Left ventricle myocardium inferior (tissue), 1 donor: Measurements from ENCODE around the gene ARHGAP5. TPM values are rescaled to one million over a fixed set of nuclear protein-coding genes. Genes with fewer than 3 reads are reported as not detected.

ENCODE experiments used
- DNase-seq: peaks from one replicate; pipeline ENCODE4 v3.0.0-alpha.2; 2020
- H3K27ac ChIP-seq: fragments of 200-600 bp; replicated peaks from 2 replicates; pipeline ENCODE4 v1.8.0; 2021
- H3K27me3 ChIP-seq: fragments of 200-600 bp; 2 replicates; pipeline ENCODE4 v1.8.0; 2021; ENCODE audit warnings: low read depth
- H3K36me3 ChIP-seq: fragments of 200-600 bp; 2 replicates; pipeline ENCODE4 v1.8.0; 2021
- H3K4me1 ChIP-seq: fragments of 200-600 bp; 2 replicates; pipeline ENCODE4 v1.8.0; 2021
- H3K4me3 ChIP-seq: fragments of 200-600 bp; 2 replicates; pipeline ENCODE4 v1.8.0; 2021; ENCODE audit warnings: mild to moderate bottlenecking, moderate library complexity
- H3K9me3 ChIP-seq: fragments of 200-600 bp; replicated peaks from 2 replicates; pipeline ENCODE4 v1.8.0; 2021
- CTCF ChIP-seq: fragments of 200-600 bp; IDR thresholded peaks from 2 replicates; pipeline ENCODE4 v1.8.0; 2021; ENCODE audit warnings: antibody characterized with exemption, mild to moderate bottlenecking, borderline replicate concordance
- intact Hi-C: fragments of 100-400 bp; cut with micrococcal nuclease; formaldehyde crosslinking; loops from one replicate; pipeline ENCODE4 v1.11.0; 2022
- total RNA-seq: library from RNA; stranded (reverse); fragmentation: NEBNext Ultra II Directional; extraction: Animal tissue kit (Norgen Biotek cat#: 25700); gene quantifications from one replicate; pipeline ENCODE4 v1.2.1, GENCODE V29; 2021
- donor health status: DM: no; HTN: yes; CAD: no; lungs with severe emphysema.

The ARHGAP5 gene
- total RNA-seq, 1 donor from 2014 or later, result 238 TPM

GRCh38 chr14:32070282-32070681 is 6.8 kb upstream of the ARHGAP5 start:
- no peak for DNase-seq
- H3K4me3 ChIP-seq, result no peak overlapping the region
- H3K36me3 ChIP-seq, result no peaks in the 10 kb centered on the region
- no peaks in the 10 kb centered on the region for H3K27me3 ChIP-seq
- intact Hi-C loops, result loop anchor here (5.0 to 10.0 kb wide), 2 partner anchors 182 to 655 kb away; no protein-coding TSS in a partner anchor
- no peak overlapping the region for H3K27ac ChIP-seq
- peaks cover 20% of the 10 kb centered on the region for H3K4me1 ChIP-seq
- no peak for TF ChIP-seq CTCF
- H3K9me3 ChIP-seq, result no peaks in the 10 kb centered on the region

- Histone ChIP-seq H3K4me1 (peaks cover 38% of the 10 kb centered on the region), H3K9me3 (no peaks in the 10 kb centered on the region), H3K4me3 (no peak overlapping the region), H3K27ac (no peak overlapping the region), H3K36me3 (no peaks in the 10 kb centered on the region), H3K27me3 (no peaks in the 10 kb centered on the region)
- no peak for TF ChIP-seq CTCF
- no peak for DNase-seq
- intact Hi-C loops, result loop anchor here (5.0 to 10.0 kb wide), 2 partner anchors 180 to 658 kb away; no protein-coding TSS in a partner anchor
These were observed 4.4 kb upstream of the ARHGAP5 start for GRCh38 chr14:32072676-32073075.

GRCh38 chr14:32073537-32074189 is 3.4 kb upstream of the ARHGAP5 start:
- no peaks in the 10 kb centered on the region for H3K36me3 ChIP-seq
- peaks cover 45% of the 10 kb centered on the region for H3K4me1 ChIP-seq
- H3K27me3 ChIP-seq, result no peaks in the 10 kb centered on the region
- no peak overlapping the region for H3K4me3 ChIP-seq
- TF ChIP-seq CTCF, result peak; percentile 81
- H3K9me3 ChIP-seq, result no peaks in the 10 kb centered on the region
- intact Hi-C loops, result loop anchor here (5.0 to 10.0 kb wide), 2 partner anchors 179 to 659 kb away; no protein-coding TSS in a partner anchor
- DNase-seq, result no peak
- H3K27ac ChIP-seq, result peak overlapping the region; percentile 99

- Histone ChIP-seq H3K27me3 (no peaks in the 10 kb centered on the region), H3K9me3 (no peaks in the 10 kb centered on the region), H3K36me3 (no peaks in the 10 kb centered on the region), H3K27ac (peak overlapping the region; percentile 99), H3K4me3 (peak overlapping the region; percentile 94), H3K4me1 (peaks cover 59% of the 10 kb centered on the region)
- no peak for TF ChIP-seq CTCF
- DNase-seq, result no peak
- intact Hi-C loops, result loop anchor here (5.0 to 10.0 kb wide), 3 partner anchors 127 to 660 kb away; partner anchors contain the start of genes RNU6-7 and RNU6-8
These were observed 2.1 kb upstream of the ARHGAP5 start for GRCh38 chr14:32074887-32075572.

GRCh38 chr14:32075672-32076277 is 1.3 kb upstream of the ARHGAP5 start:
- intact Hi-C loops, result loop anchor here (5.0 to 10.0 kb wide), 2 partner anchors 127 to 661 kb away; partner anchors contain the start of genes RNU6-7 and RNU6-8
- Histone ChIP-seq H3K4me1 (peaks cover 67% of the 10 kb centered on the region), H3K36me3 (no peaks in the 10 kb centered on the region), H3K9me3 (no peaks in the 10 kb centered on the region), H3K27ac (peak overlapping the region; percentile 99), H3K27me3 (no peaks in the 10 kb centered on the region), H3K4me3 (peak overlapping the region; percentile 94)
- DNase-seq, result peak; percentile 53
- TF ChIP-seq CTCF, result no peak
